ENCODE data around the gene FADS3. TPM values are rescaled to one million over a fixed set of nuclear protein-coding genes. Genes with fewer than 3 reads are reported as not detected.

The FADS3 gene
- total and polyA plus RNA-seq, 9 of the 15 experiments (the other 6 are each of a cell fraction or from before 2014, with no cell fraction given): 0.97 to 148 (median 92.7) TPM

DNA sequence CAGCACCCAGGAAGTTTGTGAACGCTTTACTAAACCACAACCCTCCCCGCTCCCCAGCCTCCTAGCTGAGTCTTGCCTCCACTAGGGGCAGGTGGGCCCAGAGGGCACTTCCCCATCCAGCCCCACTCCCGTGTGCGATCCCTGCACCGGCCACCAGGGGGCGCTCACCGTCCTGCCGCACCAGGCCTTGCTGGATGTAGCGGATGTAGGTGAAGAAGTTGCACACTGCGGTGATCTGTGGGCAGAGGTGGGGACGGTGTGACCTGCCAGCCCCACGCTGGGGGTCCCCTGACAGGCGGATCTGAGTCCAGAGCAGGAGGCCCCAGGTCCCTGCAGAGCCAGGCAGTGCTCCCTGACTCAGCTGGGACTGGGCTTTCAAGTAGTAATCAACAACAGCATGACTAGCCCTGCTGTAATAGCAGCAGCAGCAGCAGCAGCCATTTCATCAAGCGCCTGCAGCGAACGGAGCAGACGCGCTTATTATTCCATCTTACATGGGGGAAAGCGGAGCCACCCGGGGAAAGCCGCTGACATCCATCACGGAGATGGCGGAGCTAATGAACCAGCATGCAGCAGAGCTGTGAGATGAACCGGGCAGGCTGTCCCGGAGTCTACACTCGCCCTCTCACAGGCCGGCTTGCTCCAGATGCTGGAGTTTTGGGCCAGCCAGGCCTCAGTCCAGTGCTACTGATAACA is 7.9 kb upstream of the FADS3 start (continued):
- no peak for TF ChIP-seq THRA (IDR thresholded peaks at IDR 0.05)
- TF ChIP-seq, protein P1, sequence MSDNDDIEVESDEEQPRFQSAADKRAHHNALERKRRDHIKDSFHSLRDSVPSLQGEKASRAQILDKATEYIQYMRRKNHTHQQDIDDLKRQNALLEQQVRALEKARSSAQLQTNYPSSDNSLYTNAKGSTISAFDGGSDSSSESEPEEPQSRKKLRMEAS (CRISPR knock-in tag; IDR thresholded peaks at IDR 0.05): peak; percentile 65
- no peak for TF ChIP-seq EHMT2 (IDR thresholded peaks at IDR 0.05)
- no peak for TF ChIP-seq CREB1 (IDR thresholded peaks at IDR 0.05)
- TF ChIP-seq CREB1 (CRISPR knock-in tag; IDR thresholded peaks at IDR 0.05): peak; percentile 26; the same call in 1 of the 2 replicates
- no peak for TF ChIP-seq CBFB (CRISPR knock-in tag; IDR thresholded peaks at IDR 0.05)
- TF ChIP-seq ZNF140 (CRISPR knock-in tag; IDR thresholded peaks at IDR 0.05): no peak
- TF ChIP-seq ETV1 (tag; conservative IDR thresholded peaks at IDR 0.05; ENCODE audit: low read depth): peak; percentile 42; the same call in 1 of the 2 replicates
- TF ChIP-seq ZNF133 (CRISPR knock-in tag; IDR thresholded peaks at IDR 0.05): no peak
- TF ChIP-seq HES1 (IDR thresholded peaks at IDR 0.05; ENCODE audit: low read depth): no peak
- no peak for TF ChIP-seq OTX1 (CRISPR knock-in tag; IDR thresholded peaks at IDR 0.05)
- peak; percentile 5; the same call in 1 of the 2 replicates for TF ChIP-seq CEBPG (CRISPR knock-in tag; IDR thresholded peaks at IDR 0.05)
- no peak for TF ChIP-seq CEBPG (tag; conservative IDR thresholded peaks at IDR 0.05 in 1 of 2, IDR thresholded peaks at IDR 0.05 in 1 of 2)
- no peak for TF ChIP-seq PREB (CRISPR knock-in tag; IDR thresholded peaks at IDR 0.05)
- TF ChIP-seq HDAC1 (IDR thresholded peaks at IDR 0.05): no peak
- TF ChIP-seq, protein P2, sequence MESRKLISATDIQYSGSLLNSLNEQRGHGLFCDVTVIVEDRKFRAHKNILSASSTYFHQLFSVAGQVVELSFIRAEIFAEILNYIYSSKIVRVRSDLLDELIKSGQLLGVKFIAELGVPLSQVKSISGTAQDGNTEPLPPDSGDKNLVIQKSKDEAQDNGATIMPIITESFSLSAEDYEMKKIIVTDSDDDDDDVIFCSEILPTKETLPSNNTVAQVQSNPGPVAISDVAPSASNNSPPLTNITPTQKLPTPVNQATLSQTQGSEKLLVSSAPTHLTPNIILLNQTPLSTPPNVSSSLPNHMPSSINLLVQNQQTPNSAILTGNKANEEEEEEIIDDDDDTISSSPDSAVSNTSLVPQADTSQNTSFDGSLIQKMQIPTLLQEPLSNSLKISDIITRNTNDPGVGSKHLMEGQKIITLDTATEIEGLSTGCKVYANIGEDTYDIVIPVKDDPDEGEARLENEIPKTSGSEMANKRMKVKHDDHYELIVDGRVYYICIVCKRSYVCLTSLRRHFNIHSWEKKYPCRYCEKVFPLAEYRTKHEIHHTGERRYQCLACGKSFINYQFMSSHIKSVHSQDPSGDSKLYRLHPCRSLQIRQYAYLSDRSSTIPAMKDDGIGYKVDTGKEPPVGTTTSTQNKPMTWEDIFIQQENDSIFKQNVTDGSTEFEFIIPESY (CRISPR knock-in tag; IDR thresholded peaks at IDR 0.05): peak; percentile 93
- TF ChIP-seq MAZ (CRISPR knock-in tag; conservative IDR thresholded peaks at IDR 0.05 in 1 of 2, IDR thresholded peaks at IDR 0.05 in 1 of 2): peak; percentile 34 to 89; a peak in 2 of 4 replicates
- TF ChIP-seq, protein P3, sequence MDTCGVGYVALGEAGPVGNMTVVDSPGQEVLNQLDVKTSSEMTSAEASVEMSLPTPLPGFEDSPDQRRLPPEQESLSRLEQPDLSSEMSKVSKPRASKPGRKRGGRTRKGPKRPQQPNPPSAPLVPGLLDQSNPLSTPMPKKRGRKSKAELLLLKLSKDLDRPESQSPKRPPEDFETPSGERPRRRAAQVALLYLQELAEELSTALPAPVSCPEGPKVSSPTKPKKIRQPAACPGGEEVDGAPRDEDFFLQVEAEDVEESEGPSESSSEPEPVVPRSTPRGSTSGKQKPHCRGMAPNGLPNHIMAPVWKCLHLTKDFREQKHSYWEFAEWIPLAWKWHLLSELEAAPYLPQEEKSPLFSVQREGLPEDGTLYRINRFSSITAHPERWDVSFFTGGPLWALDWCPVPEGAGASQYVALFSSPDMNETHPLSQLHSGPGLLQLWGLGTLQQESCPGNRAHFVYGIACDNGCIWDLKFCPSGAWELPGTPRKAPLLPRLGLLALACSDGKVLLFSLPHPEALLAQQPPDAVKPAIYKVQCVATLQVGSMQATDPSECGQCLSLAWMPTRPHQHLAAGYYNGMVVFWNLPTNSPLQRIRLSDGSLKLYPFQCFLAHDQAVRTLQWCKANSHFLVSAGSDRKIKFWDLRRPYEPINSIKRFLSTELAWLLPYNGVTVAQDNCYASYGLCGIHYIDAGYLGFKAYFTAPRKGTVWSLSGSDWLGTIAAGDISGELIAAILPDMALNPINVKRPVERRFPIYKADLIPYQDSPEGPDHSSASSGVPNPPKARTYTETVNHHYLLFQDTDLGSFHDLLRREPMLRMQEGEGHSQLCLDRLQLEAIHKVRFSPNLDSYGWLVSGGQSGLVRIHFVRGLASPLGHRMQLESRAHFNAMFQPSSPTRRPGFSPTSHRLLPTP (IDR thresholded peaks at IDR 0.05; ENCODE audit: borderline replicate concordance, extremely low read depth, insufficient read length): no peak

All from K562 (cell line).